Colonic mucosa (tissue), 4 donors: ENCODE data around the gene PLVAP. TPM values are rescaled to one million over a fixed set of nuclear protein-coding genes. Genes with fewer than 3 reads are reported as not detected.

Experiments used
- DNase-seq: peaks from one replicate; pipeline ENCODE4 v3.0.0-alpha.2; 2020
- H3K27ac ChIP-seq: fragments of 200-600 bp; one replicate; pipeline ENCODE4 v1.8.0; 2021
- H3K27me3 ChIP-seq: fragments of 200-600 bp; one replicate; pipeline ENCODE4 v1.8.0; 2021
- H3K36me3 ChIP-seq: fragments of 200-600 bp; one replicate; pipeline ENCODE4 v1.8.0; 2021
- H3K4me1 ChIP-seq: fragments of 200-600 bp; one replicate; pipeline ENCODE4 v1.8.0; 2021; ENCODE audit warnings: mild to moderate bottlenecking
- H3K4me3 ChIP-seq: fragments of 200-600 bp; one replicate; pipeline ENCODE4 v1.8.0; 2021
- H3K9ac ChIP-seq, 2 donors: one replicate each; pipeline ENCODE4 v1.7.0; 2013; ENCODE audit warnings: control low read depth in 2 of 2, low read depth in 2 of 2, low read length in 2 of 2
- H3K9me3 ChIP-seq: fragments of 200-600 bp; one replicate; pipeline ENCODE4 v1.8.0; 2021
- intact Hi-C: fragments of 100-400 bp; cut with DNase I; formaldehyde crosslinking; loops from one replicate; pipeline ENCODE4 v1.14.1; 2022
- total RNA-seq, 2 donors: library from RNA; stranded (reverse); fragmentation: NEBNext Ultra II Directional in 1 of 2; extraction: Animal tissue kit (Norgen Biotek cat#: 25700) in 1 of 2; gene quantifications; one replicate each; pipeline ENCODE4 v1.2.1, GENCODE V29; 2021
- TF ChIP-seq, protein P1 (sequence below): fragments of 200-600 bp; IDR thresholded peaks from one replicate; pipeline ENCODE4 v1.8.0; 2022; ENCODE audit warnings: antibody characterized with exemption, mild to moderate bottlenecking
- donor health status: healthy.
- donor health status: DM: no; HTN: no; CAD: no.
- donor health status: DM: no; HTN: no; CAD: no.

Gene PLVAP
- total RNA-seq, 2 donors from 2014 or later = 20.8 to 47.1 TPM

DNA sequence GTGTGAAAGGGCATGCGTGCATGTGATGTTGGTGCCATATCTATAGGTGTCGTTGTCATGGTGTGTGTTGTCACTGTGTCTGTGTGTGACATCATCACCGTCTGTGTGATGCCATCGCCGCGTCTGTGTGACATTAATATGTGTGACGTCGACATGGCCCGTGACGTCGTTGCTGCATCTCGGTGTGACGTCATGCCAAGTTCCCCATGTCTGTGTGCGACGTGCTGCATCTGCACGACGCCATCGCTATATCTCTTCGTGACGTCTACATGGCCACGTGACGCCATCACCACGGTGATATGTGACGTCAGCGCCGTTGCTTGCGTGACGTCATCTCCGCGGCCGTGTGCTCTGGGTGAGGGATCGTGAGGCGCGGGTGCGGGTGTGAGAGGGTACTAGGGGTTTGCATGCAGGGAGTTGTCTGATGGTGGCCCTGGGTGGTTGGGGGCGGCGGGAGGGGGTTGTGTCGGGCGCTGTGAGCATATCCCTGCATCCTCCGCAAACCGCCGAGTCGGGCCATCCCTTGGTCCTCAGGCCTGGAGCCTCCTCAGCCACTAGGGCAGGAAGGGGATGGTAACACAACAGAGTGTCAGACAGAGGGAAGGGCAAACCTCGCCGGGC is 25.2 kb downstream of the PLVAP start:
- H3K4me1 ChIP-seq = no peaks in the 10 kb centered on the region
- H3K9ac ChIP-seq = no peak overlapping the region
- no peaks in the 10 kb centered on the region for H3K36me3 ChIP-seq
- no peak overlapping the region for H3K27ac ChIP-seq
- DNase-seq = no peak
- intact Hi-C loops = no loop called here
- H3K27me3 ChIP-seq = no peaks in the 10 kb centered on the region
- H3K4me3 ChIP-seq = no peak overlapping the region
- no peaks in the 10 kb centered on the region for H3K9me3 ChIP-seq
- TF ChIP-seq, protein P1, sequence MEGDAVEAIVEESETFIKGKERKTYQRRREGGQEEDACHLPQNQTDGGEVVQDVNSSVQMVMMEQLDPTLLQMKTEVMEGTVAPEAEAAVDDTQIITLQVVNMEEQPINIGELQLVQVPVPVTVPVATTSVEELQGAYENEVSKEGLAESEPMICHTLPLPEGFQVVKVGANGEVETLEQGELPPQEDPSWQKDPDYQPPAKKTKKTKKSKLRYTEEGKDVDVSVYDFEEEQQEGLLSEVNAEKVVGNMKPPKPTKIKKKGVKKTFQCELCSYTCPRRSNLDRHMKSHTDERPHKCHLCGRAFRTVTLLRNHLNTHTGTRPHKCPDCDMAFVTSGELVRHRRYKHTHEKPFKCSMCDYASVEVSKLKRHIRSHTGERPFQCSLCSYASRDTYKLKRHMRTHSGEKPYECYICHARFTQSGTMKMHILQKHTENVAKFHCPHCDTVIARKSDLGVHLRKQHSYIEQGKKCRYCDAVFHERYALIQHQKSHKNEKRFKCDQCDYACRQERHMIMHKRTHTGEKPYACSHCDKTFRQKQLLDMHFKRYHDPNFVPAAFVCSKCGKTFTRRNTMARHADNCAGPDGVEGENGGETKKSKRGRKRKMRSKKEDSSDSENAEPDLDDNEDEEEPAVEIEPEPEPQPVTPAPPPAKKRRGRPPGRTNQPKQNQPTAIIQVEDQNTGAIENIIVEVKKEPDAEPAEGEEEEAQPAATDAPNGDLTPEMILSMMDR = no peak

DNA sequence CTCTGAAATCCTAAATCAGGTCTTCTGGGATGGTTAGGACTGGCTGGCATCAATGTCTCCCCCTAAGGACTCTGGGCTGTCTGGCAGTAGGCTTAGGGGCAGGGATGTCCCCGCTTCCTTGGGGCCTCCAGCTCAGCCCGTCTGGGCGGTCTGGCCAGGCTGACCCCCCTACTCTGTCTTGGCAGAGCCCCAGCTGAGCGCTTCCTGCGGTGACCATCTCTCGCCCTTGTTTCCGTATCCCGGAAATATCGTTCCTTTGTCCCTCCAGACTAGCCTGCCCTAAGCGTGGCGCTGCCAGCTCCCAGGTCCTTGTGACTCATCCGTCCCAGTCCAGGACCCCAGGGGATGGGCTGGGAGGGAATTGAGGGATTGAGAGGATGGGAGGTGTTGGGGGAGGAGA is 28.4 kb downstream of the PLVAP start:
- no peaks in the 10 kb centered on the region for H3K4me1 ChIP-seq

DNA sequence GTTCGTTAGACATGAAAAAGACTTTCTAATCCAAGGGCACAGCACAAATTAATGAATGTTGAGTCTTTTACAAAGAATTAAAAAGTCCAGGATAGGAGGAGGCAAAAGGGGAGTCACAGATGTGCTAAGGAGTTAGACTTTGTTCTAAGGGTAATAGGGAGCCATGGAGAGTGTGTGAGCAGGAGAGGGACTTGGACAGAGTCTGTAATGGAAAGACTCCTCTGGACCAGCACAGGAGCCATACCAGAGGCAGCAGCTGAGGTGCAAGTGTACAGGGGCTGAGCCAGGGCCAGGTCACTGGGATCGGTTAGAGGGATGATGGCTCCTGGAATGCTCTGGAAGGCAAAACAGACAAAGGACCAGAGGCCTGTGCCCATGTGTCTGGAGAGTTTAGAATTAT is 29.3 kb downstream of the PLVAP start:
- H3K36me3 ChIP-seq = no peaks in the 10 kb centered on the region
- no peak for DNase-seq
- H3K27ac ChIP-seq = no peak overlapping the region
- TF ChIP-seq, protein P1 = no peak
- no peaks in the 10 kb centered on the region for H3K9me3 ChIP-seq
- no peak overlapping the region for H3K4me3 ChIP-seq
- no peak overlapping the region for H3K9ac ChIP-seq
- intact Hi-C loops = no loop called here
- no peaks in the 10 kb centered on the region for H3K4me1 ChIP-seq
- H3K27me3 ChIP-seq = no peaks in the 10 kb centered on the region

More for the DNA sequence above, 28.4 kb downstream of the PLVAP start:
- TF ChIP-seq, protein P1 = no peak
- Histone ChIP-seq H3K9me3 (no peaks in the 10 kb centered on the region), H3K4me3 (no peak overlapping the region), H3K27me3 (no peaks in the 10 kb centered on the region), H3K9ac (no peak overlapping the region), H3K27ac (no peak overlapping the region), H3K36me3 (no peaks in the 10 kb centered on the region)
- intact Hi-C loops = no loop called here
- no peak for DNase-seq

DNA sequence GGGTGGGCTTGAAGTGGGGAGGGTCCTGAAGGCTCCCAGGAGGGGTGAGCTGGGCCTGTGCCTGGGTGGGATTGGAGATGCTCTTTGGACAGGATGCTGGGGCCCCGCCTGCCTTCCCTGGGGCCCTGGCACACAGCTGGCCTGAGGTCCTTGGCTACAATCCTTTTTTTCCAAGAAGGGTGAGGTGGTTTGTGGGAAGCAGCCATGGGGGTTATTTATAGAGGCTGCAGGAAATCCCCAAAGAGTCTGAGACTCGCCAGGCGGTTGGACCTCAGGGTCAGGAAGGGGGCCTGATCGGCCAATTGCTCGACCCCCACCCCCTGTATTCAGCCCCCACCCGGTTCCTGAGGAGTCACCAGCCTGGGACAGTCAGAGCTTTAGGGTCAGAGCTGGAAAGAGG is 29.8 kb downstream of the PLVAP start:
- H3K4me1 ChIP-seq = no peaks in the 10 kb centered on the region
- H3K4me3 ChIP-seq = no peak overlapping the region
- H3K9me3 ChIP-seq = no peaks in the 10 kb centered on the region
- TF ChIP-seq, protein P1 = no peak
- H3K27ac ChIP-seq = peak overlapping the region; percentile 22
- no peaks in the 10 kb centered on the region for H3K27me3 ChIP-seq
- intact Hi-C loops = no loop called here
- no peak overlapping the region for H3K9ac ChIP-seq
- H3K36me3 ChIP-seq = no peaks in the 10 kb centered on the region
- DNase-seq = no peak

DNA sequence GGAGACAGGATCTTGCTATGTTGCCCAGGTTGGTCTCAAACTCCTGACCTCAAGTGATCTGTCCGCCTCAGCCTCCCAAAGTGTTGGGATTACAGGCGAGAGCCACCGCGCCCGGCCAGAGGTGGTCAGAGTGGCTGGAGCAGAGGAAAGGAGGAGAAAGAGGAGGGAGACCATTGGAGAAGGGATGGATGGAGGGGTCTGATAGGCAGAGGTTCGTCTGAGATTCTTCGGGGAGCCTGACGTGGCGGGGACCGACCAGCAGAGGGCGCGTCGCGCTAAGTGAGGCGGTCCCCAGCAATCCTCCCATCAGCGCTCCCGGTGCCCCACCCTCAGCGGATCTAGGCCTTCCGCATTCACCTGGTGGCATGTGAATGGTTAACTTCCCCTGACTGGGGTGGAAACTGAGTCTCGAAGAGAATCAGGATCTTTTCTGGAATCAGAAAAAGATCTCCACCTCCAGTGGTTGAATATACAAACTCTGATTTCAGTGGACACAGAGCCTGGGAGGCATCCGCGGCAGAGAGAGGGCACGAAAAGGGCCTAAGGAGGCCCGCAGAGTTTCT is 31.0 kb downstream of the PLVAP start:
- Histone ChIP-seq H3K27ac (no peak overlapping the region), H3K27me3 (no peaks in the 10 kb centered on the region), H3K9ac (peak overlapping the region in 1 of 2 donors; percentile 35), H3K9me3 (no peaks in the 10 kb centered on the region), H3K36me3 (no peaks in the 10 kb centered on the region), H3K4me1 (no peaks in the 10 kb centered on the region), H3K4me3 (no peak overlapping the region)
- DNase-seq = peak; percentile 80
- TF ChIP-seq, protein P1 = peak; percentile 95
- intact Hi-C loops = no loop called here
